Fibroblast of skin of scalp (primary cell): ENCODE measurements around the gene DDX25.

Experiments used
- DNase-seq: peaks from one replicate; pipeline ENCODE4 v3.0.0-alpha.2; 2013

The DDX25 gene

GRCh38 chr11:125978181-125978716 lies 73.9 kb downstream of the DDX25 start:
- no peak for DNase-seq
